NCI-H2196 (cell line): Measurements from ENCODE around the gene PDXDC1.
"Not testable (repeated sequence)": the region's sequence is repeated elsewhere in the genome, so short reads cannot be mapped to it uniquely, and the experiment has no call there.

Source experiments
- DNase-seq: peaks from one replicate; lab custom pipeline; 2025; ENCODE audit not compliant: unreplicated experiment; lab: John Stamatoyannopoulos, UW

The PDXDC1 gene

DNA sequence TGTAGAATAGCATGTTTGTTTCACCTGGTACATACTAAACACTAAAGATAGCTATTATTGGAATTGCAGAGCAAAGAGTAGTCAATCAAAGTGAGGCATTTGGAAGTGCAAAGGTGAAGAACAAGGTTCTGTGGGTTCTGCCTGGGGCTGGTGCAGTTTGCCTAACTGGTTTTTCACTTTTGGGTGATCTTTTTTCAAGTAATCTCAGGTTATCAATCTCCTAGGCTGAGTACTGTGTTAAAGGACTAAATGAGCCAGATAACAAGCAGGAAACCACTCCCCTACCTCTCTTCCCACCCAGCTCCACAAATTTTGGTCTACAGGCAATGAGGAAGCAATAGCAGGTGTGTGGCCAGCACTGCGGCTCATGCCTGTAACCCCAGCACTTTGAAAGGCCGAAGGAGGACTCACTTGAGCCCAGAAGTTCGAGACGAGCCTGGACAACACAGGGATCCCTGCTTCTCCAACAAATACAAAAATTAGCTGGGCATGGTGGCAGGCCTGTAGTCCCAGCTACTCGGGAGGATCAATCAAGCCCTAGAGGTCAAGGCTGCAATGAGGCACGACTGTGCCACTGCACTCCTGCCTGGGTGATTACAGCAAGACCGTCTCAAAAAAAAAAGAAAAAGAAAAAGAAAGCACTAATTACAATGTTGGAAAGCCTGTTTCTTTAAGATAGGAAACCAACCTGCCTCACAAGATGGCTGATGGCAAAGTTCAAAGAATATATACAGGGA, 83.0 kb downstream of the PDXDC1 start:
- no peak for DNase-seq

DNA sequence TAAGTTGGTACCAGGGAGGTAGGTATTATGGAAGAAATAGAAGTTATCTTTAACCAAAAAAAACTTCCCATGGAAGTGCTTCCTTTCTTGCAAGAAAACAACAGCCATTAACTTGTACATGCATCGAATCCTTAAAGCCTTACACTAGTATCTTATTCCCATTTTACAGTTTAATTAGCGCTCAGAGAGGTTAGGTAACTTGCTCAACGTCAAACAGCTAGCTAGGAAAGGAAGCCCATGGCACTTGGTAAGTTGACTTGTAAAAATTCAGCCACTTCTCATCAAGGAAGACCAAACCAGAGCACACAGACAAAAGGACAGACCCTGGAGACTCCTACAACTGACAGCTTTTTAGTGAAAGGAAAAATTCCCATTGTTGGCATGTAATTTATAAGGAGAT, 84.5 kb downstream of the PDXDC1 start:
- DNase-seq = no peak

DNA sequence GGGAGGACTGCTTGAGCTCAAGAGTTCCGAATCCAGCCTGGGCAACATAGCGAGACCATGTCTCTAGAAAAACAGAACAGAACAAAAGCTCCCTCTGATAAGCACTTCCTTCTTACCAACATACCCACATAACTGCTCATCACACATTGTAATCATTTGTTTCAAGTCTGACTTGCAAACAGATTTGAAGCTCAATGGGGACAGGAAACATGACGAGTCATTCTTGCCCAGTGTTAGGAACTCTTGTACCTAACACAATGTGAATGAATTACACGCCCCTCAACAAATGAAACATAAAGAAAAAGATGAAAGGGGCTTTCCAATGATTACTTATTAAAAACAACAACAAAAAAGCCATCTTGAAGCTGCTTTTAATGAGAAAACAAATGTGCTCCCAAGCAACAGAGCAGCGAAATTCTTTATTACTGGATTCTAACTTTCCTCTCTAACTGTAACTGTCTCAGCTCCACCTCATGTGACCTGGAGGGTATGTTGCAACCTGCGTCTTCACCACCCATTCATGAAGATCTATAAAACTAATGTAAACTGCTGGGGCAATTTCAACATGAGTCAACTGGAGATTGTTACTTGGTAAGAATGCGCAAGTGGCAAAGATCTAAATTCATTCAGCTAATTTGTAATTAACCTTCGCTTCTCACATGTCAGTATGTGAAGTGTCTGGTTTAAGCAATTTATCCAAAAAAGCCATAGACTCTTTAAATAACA, 87.4 kb downstream of the PDXDC1 start:
- not testable (repeated sequence) for DNase-seq

DNA sequence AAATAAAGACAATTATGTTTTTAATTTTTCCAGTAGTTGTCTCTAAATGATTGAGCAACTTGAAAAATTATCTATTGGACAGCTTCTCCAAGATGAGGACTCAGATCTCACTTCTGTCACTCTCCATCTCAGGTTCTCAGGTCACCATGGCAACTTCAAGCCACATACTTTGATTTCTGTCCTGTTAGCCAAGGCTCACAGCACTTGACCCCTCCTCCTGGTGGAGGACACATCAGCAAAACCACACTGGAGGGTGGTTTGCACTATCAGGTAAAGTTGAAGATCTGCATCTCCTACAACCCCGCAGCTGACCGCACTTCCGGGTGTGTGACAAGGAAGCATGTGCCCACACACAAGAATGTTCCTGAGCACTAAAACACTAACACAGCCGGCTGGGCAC, 91.1 kb downstream of the PDXDC1 start:
- not testable (repeated sequence) for DNase-seq

DNA sequence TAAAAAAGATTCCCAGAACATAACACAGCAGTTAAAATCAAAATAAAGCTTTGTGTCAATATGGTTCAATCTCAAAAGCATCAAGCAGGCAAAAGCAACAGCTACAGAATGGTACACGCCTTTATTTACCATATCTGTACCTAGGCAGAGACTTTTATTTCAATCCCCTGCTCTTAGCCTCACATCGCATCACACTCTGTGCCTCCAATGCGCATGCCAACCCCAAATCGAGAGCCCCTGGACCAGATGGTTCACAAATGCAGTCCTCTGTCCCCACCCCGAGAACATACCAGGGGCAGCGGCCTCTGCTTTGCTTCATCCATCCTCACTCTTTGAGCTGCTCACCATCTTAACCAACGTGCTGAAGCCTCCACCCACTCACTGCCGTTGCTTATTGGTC, 91.9 kb downstream of the PDXDC1 start:
- not testable (repeated sequence) for DNase-seq

DNA sequence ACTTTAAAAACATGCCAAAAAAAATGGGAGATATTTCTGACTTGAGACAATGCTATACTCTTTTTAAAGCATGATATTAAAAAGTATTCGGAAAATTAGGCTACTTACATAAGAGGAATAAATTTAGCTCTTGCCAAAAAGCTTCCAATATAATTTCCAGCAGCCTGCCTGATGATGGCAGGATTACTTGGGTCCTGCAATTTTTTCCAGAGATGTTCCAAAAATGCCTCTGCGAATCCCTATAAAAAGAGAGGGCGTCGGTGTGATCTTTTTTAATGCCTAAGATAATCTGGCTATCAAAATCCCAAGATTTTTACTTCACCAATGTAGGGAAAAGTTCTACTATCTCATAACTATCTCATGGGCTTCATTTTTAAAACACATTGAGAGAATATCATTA, 96.2 kb downstream of the PDXDC1 start:
- DNase-seq = not testable (repeated sequence)

DNA sequence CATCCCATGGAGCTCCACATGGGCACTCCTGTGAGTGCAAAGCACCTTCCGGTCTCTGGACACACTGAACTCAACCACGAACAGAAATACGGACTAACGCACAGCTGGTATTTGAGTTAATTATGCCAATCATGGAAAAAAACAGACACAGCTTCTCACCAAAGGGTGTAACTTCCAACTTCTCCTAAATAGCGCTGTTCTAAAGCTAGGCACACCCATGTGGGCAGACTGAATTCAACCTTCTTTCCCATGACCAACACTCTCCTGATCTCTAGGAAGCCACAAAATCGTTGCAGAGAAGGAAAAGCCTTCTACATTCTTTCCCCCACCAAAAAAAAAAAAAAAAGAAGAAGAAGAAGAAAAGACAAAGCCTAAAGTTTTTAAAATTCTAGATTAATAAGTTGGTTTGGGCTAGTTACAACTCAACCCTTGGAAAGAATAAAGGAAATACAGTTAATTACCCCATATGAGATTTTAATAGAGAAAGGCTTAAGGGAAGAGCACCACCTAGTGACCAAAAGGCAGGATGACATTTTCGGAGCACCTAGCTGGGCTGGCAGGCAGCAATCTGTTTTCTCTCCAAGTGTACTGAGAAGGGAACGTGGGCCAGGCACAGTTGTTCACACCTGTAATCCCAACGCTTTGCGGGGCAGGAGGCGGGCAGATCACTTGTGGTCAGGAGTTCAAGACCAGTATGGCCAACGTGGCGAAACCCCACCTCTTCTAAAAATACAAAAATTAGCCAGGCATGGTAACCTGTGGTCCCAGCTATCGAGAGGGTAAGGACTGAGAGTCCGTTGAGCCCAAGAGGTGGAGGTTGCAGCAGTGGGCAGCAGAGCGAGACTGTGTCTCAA, 97.3 kb downstream of the PDXDC1 start:
- DNase-seq = not testable (repeated sequence)

DNA sequence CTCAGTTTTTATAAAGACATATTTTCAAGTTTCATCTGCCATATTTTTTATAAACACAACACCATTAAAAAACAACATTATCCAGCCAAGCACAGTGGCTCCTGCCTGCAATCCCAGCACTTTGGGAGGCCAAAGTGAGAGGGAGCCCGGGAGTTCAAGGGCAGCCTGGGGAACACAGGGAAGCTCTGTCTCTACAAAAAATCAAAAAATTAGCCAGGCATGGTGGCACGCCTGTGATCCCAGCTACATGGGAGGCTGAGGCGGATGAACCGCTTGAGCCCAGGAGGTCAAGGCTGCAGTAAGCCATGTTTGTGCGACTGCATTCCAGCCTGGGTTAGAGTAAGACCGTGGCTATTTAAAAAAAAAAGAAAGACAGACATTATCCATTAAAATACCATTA, 98.3 kb downstream of the PDXDC1 start:
- DNase-seq = no peak

DNA sequence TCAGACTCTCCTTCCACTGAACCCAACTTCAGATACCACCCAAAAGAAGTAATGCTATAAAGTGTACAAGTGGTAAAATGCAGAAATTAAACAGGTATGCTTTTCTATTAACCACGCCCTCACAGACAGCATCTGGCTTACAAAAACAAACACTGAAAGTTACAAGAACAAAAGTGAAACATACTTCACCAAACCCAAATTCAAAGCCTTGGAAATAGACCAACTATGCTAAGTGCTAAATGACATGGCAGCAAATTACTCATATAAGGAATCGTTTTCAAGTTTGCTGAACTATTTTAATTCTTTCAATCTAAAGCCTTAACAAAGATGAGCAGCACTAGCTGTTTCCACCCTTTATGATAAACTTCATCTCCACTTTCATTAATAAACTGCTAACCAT, 101.3 kb downstream of the PDXDC1 start:
- DNase-seq = not testable (repeated sequence)

DNA sequence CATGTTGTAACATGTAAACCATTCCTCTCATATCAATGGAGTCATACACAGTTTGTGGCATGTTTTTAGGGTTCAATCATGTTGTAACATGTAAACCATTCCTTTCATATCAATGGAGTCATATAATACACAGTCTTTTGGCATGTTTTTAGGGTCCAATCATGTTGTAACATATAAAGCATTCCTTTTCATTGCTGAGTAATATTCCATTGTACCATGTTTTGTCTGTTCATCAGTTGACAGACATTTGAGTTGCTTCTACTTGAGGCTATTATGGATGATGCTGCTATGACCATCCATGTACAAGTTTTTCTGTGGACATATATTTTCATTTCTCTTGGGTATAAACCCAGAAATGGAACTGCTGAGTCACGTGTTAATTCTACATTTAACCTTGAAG, 106.1 kb downstream of the PDXDC1 start:
- DNase-seq = not testable (repeated sequence)

DNA sequence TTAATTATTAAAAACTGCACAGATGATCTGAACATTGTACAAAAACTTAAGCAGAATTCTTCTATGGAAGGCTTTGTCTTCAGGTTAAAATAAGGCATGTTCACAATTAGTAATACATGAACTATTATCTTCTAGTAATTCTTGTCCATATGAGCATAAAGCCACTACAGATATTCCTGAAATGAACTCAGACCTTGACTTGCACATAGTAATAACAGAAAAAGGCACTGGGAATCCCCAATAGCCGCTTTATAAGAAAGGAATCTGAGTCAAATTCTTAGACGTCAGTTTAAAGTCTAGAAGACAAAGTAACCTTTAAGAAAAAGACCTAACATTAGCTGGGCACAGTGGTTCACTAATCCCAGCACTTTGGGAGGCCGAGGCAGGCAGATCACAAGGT, 108.0 kb downstream of the PDXDC1 start:
- DNase-seq = not testable (repeated sequence)

DNA sequence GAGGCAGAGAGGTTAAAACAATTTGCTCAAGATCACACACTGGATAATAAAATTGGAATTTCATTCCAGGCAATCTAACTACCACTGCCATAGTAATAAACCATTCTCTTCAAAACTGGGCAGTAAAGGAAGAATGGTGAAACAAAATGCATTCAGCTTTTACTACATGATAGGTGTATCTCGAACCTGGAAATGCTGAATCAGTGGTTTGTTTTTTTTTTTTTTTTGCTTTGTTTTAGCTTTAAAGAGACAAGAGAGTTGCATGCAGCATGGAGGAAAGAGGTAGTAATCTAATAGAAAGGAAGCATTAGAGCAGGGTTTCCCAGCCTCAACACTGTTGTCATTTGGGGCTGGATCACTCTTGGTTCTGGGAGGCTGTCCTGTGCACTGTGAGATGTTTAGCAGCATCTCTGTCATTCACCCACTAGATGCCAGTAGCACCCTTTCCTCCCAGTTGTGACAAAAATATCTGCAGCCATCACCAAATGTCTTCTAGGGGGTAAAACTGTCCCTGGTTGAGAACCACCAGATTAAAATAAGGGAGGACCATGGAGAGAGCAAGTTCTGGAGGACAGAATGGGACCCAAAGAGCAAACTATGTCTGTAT, 115.9 kb downstream of the PDXDC1 start:
- DNase-seq = not testable (repeated sequence)

DNA sequence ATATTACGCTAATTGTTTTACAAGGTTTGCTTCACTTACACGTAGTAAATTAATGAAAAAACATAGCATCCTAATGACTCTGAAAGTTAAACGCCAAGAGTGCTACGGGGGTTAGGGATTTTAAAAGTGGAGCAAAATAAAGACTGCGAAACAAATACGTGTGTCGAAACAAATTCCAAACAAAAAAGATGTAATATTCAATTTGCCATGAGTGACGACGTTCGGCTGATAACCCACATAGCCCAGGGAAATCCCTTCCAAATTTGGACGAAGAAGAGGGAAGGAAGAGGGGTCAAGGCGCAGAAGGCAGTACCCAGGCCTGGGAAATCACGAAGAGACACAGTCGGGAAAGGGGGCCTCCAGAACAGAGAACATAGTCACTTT, 118.7 kb downstream of the PDXDC1 start:
- not testable (repeated sequence) for DNase-seq

DNA sequence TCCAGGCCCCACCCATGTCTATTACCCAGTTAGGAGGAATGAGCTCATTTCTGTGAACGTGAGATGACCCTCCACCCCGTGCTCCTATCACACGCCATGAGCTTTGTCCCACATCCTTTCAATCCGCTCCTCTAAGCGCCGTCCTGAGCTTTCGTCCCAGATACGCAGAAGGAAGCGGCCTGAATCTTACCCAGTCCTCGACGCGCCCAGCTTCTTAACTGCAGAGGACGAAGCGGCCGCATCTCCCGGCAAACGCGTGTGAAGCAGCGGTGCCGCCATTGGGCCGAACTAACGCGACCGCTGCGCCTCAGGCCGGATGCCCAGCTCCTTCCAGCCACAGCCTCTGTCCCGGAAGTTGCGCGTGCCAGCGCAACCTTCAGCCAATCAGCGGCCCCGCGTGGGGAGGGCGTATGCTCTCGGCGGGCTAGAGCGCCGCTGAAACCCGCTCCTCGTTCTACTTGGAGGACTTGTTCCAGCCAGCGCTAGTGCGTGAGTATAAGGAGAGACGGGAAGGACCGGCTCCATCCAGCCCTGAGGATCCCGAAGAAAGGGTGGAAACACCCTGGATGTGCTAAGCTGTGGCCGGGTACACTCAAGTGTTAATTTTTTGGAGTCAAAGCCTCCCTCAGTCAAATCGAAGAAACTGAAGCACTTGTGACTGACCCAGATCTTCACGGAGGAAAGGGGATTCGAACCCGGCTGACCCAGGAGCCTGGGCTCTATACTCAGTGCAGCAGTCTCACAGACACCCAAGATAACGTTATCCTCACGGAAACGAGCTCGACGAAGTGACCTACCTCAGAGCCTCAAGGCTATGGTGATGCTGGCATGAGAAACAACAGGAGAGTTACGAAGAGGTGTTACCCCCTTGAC, 119.4 kb downstream of the PDXDC1 start, which contains the start of gene RRN3:
Gene RRN3 (minus strand): TSS at position 318 of the 873 bp plus-strand sequence. CDS start 39 bp downstream, at position 279.
- DNase-seq = peak; percentile 94

DNA sequence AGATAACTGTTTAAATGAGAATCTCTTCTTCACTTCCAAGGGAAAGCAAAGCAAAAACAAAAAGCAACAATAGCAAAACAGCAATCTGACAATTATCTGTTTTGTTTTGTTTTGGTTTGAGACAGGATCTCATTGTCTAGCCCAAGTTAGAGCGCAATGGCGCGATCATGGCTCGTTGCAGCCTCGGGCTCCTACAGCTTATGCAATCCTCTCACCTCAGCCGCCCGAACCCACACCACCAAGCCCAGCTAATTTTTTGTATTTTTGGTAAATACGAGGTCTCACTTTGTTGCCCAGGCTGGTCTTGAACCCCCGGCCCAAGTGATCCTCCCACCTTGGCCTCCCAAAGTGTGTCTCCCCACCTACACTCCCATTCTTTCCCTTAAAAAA, 121.8 kb downstream of the PDXDC1 start:
- DNase-seq = not testable (repeated sequence)

DNA sequence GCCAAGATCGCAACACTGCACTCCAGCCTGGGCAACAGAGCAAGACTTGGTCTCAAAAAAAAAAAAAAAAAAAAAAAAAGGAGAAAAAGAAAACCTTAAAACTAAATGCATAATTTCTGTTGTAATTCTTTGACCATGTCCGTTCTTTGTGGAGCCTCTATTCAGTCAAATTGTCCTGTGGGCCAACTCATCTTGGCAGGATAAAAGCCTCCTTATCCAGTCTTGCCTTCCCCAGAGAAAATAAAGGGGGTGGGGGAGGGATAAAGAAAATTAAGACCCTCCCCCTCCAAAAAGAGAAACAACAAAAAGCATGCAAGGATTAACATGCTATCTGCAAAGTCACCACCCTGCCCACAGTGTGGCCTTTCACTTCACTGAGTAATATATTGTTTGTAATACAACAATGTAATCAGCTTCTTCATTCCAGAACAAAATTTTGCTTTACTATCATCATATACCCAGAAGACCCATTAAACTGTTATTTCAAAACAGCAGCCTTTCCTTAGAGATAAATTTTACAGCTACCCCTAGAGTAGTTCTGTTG, 124.6 kb downstream of the PDXDC1 start:
- DNase-seq = not testable (repeated sequence)

DNA sequence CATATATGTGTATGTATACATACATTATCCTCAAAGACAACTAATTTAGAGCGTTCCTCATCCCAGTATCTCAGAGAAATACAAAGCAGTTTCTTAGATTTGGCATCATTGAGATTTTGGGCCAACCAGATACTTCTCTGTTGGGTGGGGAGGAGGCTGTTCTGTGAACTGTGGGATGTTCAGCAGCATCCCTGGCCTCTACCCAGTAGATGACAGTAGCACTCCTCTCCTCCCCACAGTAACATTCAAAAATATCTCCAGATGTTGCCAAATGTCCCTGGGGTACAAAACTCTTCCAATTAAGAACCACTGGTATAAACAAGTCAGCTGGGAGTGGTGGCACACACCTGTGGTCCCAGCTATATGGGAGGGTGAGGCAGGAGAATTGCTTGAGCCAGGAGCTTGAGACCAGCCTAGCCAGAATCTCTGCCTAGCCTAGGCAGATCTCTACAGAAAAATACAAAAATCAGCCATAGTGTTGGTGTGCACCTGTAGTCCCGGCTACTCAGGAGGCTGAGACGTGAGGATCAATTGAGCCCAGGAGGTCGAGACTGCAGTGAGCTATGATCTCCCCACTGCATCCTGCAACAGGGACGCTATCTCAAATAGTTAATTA, 125.7 kb downstream of the PDXDC1 start:
- not testable (repeated sequence) for DNase-seq

DNA sequence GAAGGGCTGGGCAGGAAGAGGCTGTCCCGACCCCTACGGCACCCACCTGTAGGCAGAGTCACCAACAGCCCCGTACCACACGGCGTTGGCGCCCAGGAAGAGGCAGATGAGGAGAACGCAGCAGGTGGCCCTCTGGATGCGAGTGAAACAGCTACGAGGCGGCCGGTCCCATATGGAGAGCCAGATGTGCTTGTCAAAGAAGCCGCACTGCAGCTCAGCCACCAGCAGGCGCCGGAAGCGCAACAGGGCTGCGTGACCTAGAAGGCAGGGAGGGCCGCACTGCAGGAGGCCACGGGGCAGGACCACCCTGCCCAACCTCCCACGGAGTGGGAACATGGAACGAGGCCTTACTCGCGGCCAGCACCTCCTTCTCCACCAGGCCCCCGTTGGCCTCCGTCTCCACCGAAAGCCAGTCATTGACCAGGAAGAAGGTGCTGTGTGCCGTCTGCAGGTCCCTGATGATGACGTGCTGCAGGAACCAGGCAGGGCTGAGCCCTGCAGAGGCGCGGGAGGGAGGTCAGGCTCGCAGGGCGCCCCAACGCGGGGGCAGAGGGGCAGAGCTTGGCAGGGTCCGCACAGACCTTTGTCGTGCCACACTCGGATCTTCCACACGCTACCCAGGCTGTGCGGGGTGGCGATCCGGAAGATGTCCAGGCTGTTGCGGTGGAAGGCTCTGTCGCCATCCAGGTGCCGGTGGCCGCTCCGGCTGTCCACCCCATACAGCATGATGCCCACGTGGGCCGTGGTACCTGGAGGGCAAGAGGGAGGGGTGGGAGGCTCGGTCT, 153.0 kb downstream of the PDXDC1 start:
- DNase-seq = not testable (repeated sequence)
